K562 (cell line): ENCODE measurements around the gene STON2. TPM values are rescaled to one million over a fixed set of nuclear protein-coding genes. Genes with fewer than 3 reads are reported as not detected.

ENCODE experiments used
- E2F6 ChIP-seq, 2 experiments: IDR thresholded peaks; 2 replicates each; pipeline ENCODE4 v1.6.1; 2011; ENCODE audit warnings: borderline replicate concordance in 1 of 2, control low read depth in 1 of 2, low read depth in 1 of 2, low read length in 1 of 2, mild to moderate bottlenecking in 1 of 2, mixed read lengths in 1 of 2, moderate library complexity in 1 of 2; ENCODE audit not compliant: insufficient read depth in 1 of 2, insufficient read length in 1 of 2, poor library complexity in 1 of 2, severe bottlenecking in 1 of 2; ENCODE audit errors: extremely low read depth in 1 of 2
- EHMT2 ChIP-seq: fragments of 450-650 bp; IDR thresholded peaks from 2 replicates; pipeline ENCODE4 v1.6.1; 2018; ENCODE audit warnings: antibody characterized with exemption
- HMG20A ChIP-seq: fragments of 450-650 bp; formaldehyde crosslinking; conservative IDR thresholded peaks from 2 replicates; pipeline ENCODE4 v1.4.0; 2020; ENCODE audit warnings: mild to moderate bottlenecking, mixed read lengths
- MAFG ChIP-seq: fragments of 450-650 bp; conservative IDR thresholded peaks from 2 replicates; pipeline ENCODE4 v1.6.1; 2016; ENCODE audit warnings: missing genetic modification characterization, missing compliant biosample characterization
- MTA1 ChIP-seq: fragments of 450-650 bp; IDR thresholded peaks from 2 replicates; pipeline ENCODE4 v1.6.1; 2017; ENCODE audit warnings: borderline replicate concordance
- NFE2L1 ChIP-seq: fragments of 450-650 bp; IDR thresholded peaks from 2 replicates; pipeline ENCODE4 v1.6.1; 2016; ENCODE audit warnings: missing genetic modification characterization, low read depth, mild to moderate bottlenecking, missing compliant biosample characterization, moderate library complexity, borderline replicate concordance
- NR2C2 ChIP-seq, 2 experiments: fragments of 200-800 bp in 1 of 2; sonication (Bioruptor generic) in 1 of 2; sonication (generic) in 1 of 2; formaldehyde crosslinking in 1 of 2; IDR thresholded peaks; 2 replicates each; pipeline versions ENCODE4 v1.6.1 to v1.8.0; 2016 to 2022; ENCODE audit warnings: mild to moderate bottlenecking in 1 of 2, missing compliant biosample characterization in 1 of 2, missing genetic modification characterization in 1 of 2, missing genetic modification reagents in 1 of 2
- PKNOX1 ChIP-seq: fragments of 450-650 bp; IDR thresholded peaks from 2 replicates; pipeline ENCODE4 v1.6.1; 2016
- SMAD4 ChIP-seq: fragments of 250-450 bp; sonication (Bioruptor Pico); conservative IDR thresholded peaks from 2 replicates; pipeline ENCODE4 v1.8.0; 2021; ENCODE audit warnings: inconsistent platforms, mild to moderate bottlenecking, moderate library complexity
- TAL1 ChIP-seq: fragments of 450-650 bp; IDR thresholded peaks from 2 replicates; pipeline ENCODE4 v1.6.1; 2016; ENCODE audit warnings: mild to moderate bottlenecking
- TEAD4 ChIP-seq, 2 experiments: sonication (generic) in 1 of 2; formaldehyde crosslinking in 1 of 2; IDR thresholded peaks; 2 replicates each; pipeline versions ENCODE4 v1.6.1 to v1.8.0; 2012 to 2022; ENCODE audit warnings: borderline replicate concordance in 1 of 2, inconsistent platforms in 1 of 2, low read length in 1 of 2, mild to moderate bottlenecking in 1 of 2, missing genetic modification reagents in 1 of 2
- TRIM24 ChIP-seq, 2 experiments: fragments of 450-650 bp; IDR thresholded peaks; 2 replicates each; pipeline ENCODE4 v1.6.1; 2016
- ZNF175 ChIP-seq: fragments of 200-800 bp; sonication (Bioruptor generic); IDR thresholded peaks from 2 replicates; pipeline ENCODE4 v1.6.1; 2016; ENCODE audit warnings: low read depth, mild to moderate bottlenecking, missing genetic modification characterization, missing compliant biosample characterization
- ZNF316 ChIP-seq: fragments of 450-650 bp; IDR thresholded peaks from 2 replicates; pipeline ENCODE4 v1.6.1; 2016
- ZNF347 ChIP-seq: fragments of 450-650 bp; formaldehyde crosslinking; IDR thresholded peaks from 2 replicates; pipeline ENCODE4 v1.4.0; 2020; ENCODE audit warnings: low read depth, mild to moderate bottlenecking, moderate library complexity
- ZNF408 ChIP-seq: fragments of 250-450 bp; sonication (Bioruptor Pico); IDR thresholded peaks from 2 replicates; pipeline ENCODE4 v1.4.0; 2020; ENCODE audit warnings: low read depth, mild to moderate bottlenecking, moderate library complexity
- polyA plus RNA-seq, 8 experiments: library from polyadenylated mRNA; depleted of rRNA in 4 of 8; stranded (reverse) in 5 of 8; unstranded in 3 of 8; fragments of >200 nt; fragmentation: Nextera tagmentation in 2 of 8; fragmentation: Illumina TruSeq in 1 of 8; extraction: Ambion mirVana in 2 of 8; extraction: Trizol in 1 of 8; gene quantifications; 2 replicates each; pipeline versions ENCODE4 v1.2.1 to v1.2.3, GENCODE V29; 2011 to 2014; ENCODE audit warnings: inconsistent platforms in 1 of 8, missing spikeins in 1 of 8
- total RNA-seq, 7 experiments: library from RNA; depleted of rRNA in 6 of 7; stranded (reverse); fragments of >200 nt in 6 of 7; fragmentation: Illumina TruSeq in 2 of 7; extraction: Trizol in 2 of 7; gene quantifications; 2 replicates each; pipeline versions ENCODE4 v1.2.1 to v1.2.3, GENCODE V29; 2011 to 2021; ENCODE audit warnings: low replicate concordance in 1 of 7
- TF ChIP-seq, protein P1 (sequence below): fragments of 450-650 bp; IDR thresholded peaks from 2 replicates; pipeline ENCODE4 v1.6.1; 2016; ENCODE audit warnings: low read depth

The STON2 gene
- total and polyA plus RNA-seq, 9 of the 15 experiments (the other 6 are each of a cell fraction or from before 2014, with no cell fraction given) = 7.8 to 99.3 (median 53.5) TPM

GRCh38 chr14:81402123-81402495 is 2.0 kb upstream of the STON2 start (continued):
- TF ChIP-seq ZNF175 = 0 out of 2 replicates have a peak, but pooled peaks have one; percentile 23
- TF ChIP-seq HMG20A = no peak
- TF ChIP-seq SMAD4 (CRISPR knock-in tag) = peak; percentile 66; the same call in 1 of the 2 replicates
- no peak for TF ChIP-seq E2F6 (IDR thresholded peaks at IDR 0.05; ENCODE audit: borderline replicate concordance in 1 of 2, extremely low read depth in 1 of 2, insufficient read depth in 1 of 2, insufficient read length in 1 of 2, low read depth in 1 of 2, low read length in 1 of 2, poor library complexity in 1 of 2, severe bottlenecking in 1 of 2)
- TF ChIP-seq TAL1 = peak; percentile 86
- no peak for TF ChIP-seq MTA1
- peak; percentile 61 for TF ChIP-seq PKNOX1
- TF ChIP-seq, protein P1, sequence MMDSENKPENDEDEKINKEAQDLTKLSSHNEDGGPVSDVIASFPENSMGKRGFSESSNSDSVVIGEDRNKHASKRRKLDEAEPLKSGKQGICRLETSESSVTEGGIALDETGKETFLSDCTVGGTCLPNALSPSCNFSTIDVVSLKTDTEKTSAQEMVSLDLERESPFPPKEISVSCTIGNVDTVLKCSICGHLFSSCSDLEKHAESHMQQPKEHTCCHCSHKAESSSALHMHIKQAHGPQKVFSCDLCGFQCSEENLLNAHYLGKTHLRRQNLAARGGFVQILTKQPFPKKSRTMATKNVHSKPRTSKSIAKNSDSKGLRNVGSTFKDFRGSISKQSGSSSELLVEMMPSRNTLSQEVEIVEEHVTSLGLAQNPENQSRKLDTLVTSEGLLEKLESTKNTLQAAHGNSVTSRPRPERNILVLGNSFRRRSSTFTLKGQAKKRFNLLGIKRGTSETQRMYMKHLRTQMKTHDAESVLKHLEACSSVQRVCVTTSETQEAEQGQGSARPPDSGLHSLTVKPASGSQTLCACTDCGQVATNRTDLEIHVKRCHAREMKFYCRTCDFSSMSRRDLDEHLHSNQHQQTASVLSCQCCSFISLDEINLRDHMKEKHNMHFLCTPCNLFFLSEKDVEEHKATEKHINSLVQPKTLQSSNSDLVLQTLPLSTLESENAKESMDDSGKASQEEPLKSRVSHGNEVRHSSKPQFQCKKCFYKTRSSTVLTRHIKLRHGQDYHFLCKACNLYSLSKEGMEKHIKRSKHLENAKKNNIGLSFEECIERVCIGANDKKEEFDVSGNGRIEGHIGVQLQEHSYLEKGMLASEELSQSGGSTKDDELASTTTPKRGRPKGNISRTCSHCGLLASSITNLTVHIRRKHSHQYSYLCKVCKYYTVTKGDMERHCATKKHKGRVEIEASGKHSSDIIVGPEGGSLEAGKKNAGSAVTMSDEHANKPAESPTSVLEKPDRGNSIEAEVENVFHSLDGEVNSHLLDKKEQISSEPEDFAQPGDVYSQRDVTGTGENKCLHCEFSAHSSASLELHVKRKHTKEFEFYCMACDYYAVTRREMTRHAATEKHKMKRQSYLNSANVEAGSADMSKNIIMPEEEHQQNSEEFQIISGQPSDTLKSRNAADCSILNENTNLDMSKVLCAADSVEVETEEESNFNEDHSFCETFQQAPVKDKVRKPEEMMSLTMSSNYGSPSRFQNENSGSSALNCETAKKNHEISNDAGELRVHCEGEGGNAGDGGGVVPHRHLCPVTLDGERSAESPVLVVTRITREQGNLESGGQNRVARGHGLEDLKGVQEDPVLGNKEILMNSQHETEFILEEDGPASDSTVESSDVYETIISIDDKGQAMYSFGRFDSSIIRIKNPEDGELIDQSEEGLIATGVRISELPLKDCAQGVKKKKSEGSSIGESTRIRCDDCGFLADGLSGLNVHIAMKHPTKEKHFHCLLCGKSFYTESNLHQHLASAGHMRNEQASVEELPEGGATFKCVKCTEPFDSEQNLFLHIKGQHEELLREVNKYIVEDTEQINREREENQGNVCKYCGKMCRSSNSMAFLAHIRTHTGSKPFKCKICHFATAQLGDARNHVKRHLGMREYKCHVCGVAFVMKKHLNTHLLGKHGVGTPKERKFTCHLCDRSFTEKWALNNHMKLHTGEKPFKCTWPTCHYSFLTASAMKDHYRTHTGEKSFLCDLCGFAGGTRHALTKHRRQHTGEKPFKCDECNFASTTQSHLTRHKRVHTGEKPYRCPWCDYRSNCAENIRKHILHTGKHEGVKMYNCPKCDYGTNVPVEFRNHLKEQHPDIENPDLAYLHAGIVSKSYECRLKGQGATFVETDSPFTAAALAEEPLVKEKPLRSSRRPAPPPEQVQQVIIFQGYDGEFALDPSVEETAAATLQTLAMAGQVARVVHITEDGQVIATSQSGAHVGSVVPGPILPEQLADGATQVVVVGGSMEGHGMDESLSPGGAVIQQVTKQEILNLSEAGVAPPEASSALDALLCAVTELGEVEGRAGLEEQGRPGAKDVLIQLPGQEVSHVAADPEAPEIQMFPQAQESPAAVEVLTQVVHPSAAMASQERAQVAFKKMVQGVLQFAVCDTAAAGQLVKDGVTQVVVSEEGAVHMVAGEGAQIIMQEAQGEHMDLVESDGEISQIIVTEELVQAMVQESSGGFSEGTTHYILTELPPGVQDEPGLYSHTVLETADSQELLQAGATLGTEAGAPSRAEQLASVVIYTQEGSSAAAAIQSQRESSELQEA = no peak
- no peak for TF ChIP-seq ZNF347
- no peak for TF ChIP-seq ZNF316
- peak; percentile 87 for TF ChIP-seq EHMT2
- TF ChIP-seq NR2C2 (CRISPR knock-in tag; IDR thresholded peaks at IDR 0.05) = no peak
- TF ChIP-seq NR2C2 (tag; IDR thresholded peaks at IDR 0.05) = peak; percentile 59
- TF ChIP-seq MAFG (tag) = no peak
- TF ChIP-seq TRIM24 (IDR thresholded peaks at IDR 0.05) = peak; percentile 65; a peak in 3 of 4 replicates
- peak; percentile 92 for TF ChIP-seq TEAD4 (IDR thresholded peaks at IDR 0.05; ENCODE audit: low read length)
- no peak for TF ChIP-seq TEAD4 (CRISPR knock-in tag; IDR thresholded peaks at IDR 0.05; ENCODE audit: borderline replicate concordance)
- TF ChIP-seq ZNF408 (CRISPR knock-in tag) = no peak
- no peak for TF ChIP-seq NFE2L1 (tag)
